Inflammatory macrophage treated with lipopolysaccharide for 1 hour (primary cell): ENCODE data around the gene HNRNPA1.
A peak's percentile ranks its signal among the peaks of the same experiment; 100 is the strongest.
"Not testable (repeated sequence)": the region's sequence is repeated elsewhere in the genome, so short reads cannot be mapped to it uniquely, and the experiment has no call there.

ENCODE experiments used
- DNase-seq, 2 donors: peaks; one replicate each; pipeline ENCODE4 v3.0.0-alpha.2; 2020 to 2022

HNRNPA1 gene

GRCh38 chr12:54277823-54278276 is 2.7 kb upstream of the HNRNPA1 start:
- DNase-seq: peak; percentile 54 to 59

GRCh38 chr12:54279227-54279631 is 1.3 kb upstream of the HNRNPA1 start:
- no peak for DNase-seq

DNA sequence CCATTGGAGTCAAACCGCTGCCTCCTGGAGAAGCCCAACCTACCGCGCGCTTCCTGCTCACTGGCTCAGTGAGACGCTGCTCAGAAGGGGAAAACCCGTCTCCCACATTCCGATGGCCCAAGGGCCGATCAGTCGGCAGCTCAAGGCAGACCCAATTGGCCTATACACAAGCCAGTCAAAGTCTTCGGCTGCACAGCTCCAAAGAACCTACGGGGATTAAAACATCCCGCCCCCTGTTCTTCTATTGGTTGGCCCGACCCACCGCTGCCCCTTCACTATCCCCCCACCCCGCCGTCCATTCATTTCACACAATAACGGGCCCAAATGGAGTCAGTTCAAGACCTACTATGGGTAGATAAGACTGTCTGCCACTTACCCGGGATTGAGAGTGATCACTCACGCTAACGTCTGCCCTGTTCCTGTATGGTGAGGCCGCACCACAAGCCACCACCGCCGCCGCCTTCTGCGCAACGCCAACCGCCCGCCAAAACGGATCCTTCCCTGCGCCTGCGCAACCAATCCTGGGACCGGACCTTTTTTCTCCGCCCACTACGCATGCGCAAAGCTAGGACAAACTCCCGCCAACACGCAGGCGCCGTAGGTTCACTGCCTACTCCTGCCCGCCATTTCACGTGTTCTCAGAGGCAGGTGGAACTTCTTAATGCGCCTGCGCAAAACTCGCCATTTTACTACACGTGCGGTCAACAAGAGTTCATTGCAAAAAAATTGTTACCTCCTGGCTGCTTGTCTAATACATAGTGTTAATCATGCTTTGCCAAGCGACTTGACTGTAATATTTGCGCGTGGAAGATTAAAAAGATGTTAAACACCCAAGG is 676 bp upstream of the HNRNPA1 start, which contains the start of gene CBX5:
CBX5 (minus strand) TSS at position 491 of the 836 bp plus-strand sequence. CDS start 22,472 bp downstream, outside the sequence.
- DNase-seq: peak; percentile 99

GRCh38 chr12:54281261-54281638 is 724 bp downstream of the HNRNPA1 start:
- DNase-seq: not testable (repeated sequence)

GRCh38 chr12:54281694-54282093 is 1.2 kb downstream of the HNRNPA1 start:
- DNase-seq: not testable (repeated sequence)

DNA sequence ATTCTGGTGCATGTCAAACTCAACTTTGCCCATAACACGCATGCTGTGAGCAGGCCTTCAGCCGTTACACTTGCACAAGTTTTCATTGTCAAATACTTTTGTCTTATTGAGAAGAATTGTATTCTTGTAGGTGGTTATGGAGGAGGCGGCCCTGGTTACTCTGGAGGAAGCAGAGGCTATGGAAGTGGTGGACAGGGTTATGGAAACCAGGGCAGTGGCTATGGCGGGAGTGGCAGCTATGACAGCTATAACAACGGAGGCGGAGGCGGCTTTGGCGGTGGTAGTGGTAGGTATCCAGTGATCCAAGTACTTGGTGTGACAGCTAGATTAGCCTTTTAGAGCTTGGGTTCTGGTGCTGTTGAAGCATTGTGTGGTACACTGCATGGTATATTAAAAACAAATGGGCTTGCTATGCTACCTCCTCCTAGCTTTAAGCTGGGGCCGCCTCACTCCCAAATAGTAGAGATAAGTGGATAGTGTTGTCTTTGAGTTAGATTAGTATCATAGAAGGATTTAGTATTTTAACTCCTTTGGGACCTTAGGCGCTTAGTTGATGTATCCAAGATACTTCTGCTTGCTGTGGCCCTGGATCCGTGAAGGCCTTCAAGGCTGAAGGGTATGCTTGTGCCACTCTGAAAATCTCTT is 2.5 kb downstream of the HNRNPA1 start:
- DNase-seq: no peak

GRCh38 chr12:54284070-54284780 is 3.7 kb downstream of the HNRNPA1 start:
- DNase-seq: not testable (repeated sequence)

GRCh38 chr12:54285150-54286041 is 4.9 kb downstream of the HNRNPA1 start:
- DNase-seq: no peak

- DNase-seq: no peak
Observed at GRCh38 chr12:54286042-54287030, 5.8 kb downstream of the HNRNPA1 start.

DNA sequence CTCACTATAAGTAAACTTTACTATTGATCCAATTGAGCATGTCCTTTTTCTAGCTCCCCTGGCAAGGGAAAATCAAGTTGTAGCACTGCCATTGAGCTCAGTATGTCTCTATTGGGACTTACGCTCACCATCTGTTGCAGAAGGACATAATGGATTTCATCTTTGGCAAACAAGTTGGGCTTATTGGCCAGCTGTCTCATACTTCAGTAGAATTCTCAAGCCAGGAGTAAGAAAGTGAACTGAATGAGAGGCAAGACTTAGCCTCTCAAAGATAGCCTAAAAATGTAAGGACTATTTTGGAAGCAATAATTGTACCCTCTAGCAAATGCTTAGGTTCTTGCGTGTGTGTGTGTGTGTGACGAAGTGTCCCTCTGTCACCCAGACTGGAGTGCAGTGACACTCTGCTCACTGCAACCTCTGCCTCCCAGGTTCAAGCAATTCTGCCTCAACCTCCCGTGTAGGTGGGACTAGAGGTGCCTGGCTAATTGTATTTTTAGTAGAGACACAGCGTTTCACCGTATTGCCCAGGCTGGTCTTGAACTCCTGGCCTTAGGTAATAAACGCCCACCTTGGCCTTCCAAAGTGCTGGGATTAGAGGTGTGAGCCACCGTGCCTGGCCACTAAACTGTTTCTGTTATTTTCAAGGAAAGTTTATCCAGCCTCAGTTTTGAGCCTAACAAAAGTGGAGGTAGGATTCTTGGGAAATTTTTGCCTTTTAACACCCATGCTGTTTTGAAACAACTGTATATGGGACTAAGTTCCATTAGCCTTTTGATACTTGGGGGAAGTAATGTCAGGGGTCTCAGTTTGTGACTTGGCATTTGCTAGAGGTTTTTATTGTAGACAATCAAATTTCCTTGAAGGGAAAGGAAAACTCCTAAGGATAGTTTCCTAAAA is 7.0 kb downstream of the HNRNPA1 start:
- no peak for DNase-seq

GRCh38 chr12:54292083-54292930 is 11.8 kb downstream of the HNRNPA1 start:
- DNase-seq: no peak

DNA sequence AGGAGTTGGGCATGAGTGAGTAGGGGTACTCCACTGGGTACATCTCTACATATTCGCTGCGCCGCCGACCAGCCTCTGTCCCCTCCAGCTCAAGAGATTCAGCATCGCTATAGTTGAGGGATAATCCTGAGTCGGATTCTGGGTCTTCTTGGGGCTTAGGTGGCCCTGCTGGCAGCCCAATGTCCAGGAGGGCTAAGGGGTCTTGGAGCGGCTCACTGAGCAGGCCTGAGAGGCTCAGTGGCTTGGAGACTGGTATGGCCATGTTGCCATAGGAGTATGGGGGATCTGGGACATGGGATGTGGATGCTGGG is 12.4 kb downstream of the HNRNPA1 start:
- no peak for DNase-seq

- DNase-seq: peak; percentile 40 to 90
Observed at GRCh38 chr12:54294152-54294952, 13.8 kb downstream of the HNRNPA1 start.

- no peak for DNase-seq
Observed at GRCh38 chr12:54294953-54295566, 14.5 kb downstream of the HNRNPA1 start.

DNA sequence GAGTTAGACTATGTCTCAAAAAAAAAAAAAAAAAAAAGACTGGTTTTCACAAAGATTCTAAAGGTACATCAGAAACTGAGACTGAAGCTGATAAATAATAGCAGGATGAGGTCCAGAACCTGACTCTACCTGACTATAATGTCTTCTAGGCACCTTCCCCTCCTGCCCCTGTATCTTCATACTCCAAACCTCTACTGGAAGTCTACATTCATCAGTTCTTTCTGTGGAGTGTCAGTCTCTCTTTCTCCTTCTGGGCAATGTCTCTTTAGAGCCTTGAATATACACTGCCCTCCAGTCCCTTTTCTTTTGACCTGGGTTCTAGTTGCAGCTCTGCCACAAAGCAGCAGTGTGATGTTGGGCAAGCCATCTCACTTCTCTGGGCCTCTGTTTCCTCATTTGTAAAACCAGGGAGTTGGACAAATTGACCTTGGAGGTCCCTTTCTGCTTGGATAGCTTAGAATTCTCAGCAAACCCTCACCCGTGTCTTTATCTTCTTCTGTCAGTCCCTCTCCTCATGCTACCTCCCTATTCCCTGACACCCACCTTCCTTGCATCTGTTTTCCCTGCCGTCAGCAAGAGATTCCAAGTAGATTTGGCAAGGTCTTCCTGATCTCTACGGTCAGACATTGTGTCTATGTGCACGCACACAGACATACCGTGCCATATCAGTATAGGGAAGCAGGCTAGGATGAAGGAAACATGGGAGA is 16.0 kb downstream of the HNRNPA1 start:
- DNase-seq: no peak

DNA sequence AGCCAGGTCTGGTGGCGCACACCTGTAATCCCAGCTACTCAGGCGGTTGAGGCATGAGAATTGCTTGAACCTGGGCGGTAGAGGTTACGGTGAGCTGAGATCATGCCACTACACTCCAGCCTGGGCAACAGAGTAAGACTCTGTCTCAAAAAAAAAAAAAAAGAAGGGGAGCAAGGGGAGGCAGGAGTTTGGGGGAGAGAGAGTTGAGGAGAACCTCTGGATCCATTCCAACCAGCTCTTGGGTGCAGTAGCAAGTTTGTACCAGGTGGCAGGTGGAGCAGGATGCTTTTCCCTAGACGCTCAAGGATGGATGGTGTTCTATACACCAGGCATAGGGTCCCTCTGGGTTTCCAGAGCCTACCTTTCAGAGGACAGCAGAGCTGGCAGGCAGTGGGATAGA is 18.4 kb downstream of the HNRNPA1 start:
- DNase-seq: no peak
